Fibroblast of villous mesenchyme (primary cell): ENCODE data around the gene TUBG2. TPM values are rescaled to one million over a fixed set of nuclear protein-coding genes. Genes with fewer than 3 reads are reported as not detected.
"Not testable (repeated sequence)": the region's sequence is repeated elsewhere in the genome, so short reads cannot be mapped to it uniquely, and the experiment has no call there.

Source experiments
- DNase-seq: peaks from one replicate; pipeline ENCODE4 v3.0.0-alpha.2; 2010; ENCODE audit warnings: low read depth
- H3K4me3 ChIP-seq: 2 replicates; pipeline ENCODE4 v1.5.1; 2011; ENCODE audit warnings: low read depth, mild to moderate bottlenecking, low read length
- total RNA-seq: library from RNA; depleted of rRNA; stranded (reverse); fragments of >200 nt; gene quantifications from 2 replicates; pipeline ENCODE4 v1.2.3, GENCODE V29; 2012
- TF ChIP-seq, protein P1 (sequence below): IDR thresholded peaks from 2 replicates; pipeline ENCODE4 v1.5.1; 2012; ENCODE audit warnings: low read depth, mild to moderate bottlenecking, low read length; ENCODE audit not compliant: insufficient read depth

TUBG2 gene
- total RNA-seq, 1 donor: 11.7 TPM

DNA sequence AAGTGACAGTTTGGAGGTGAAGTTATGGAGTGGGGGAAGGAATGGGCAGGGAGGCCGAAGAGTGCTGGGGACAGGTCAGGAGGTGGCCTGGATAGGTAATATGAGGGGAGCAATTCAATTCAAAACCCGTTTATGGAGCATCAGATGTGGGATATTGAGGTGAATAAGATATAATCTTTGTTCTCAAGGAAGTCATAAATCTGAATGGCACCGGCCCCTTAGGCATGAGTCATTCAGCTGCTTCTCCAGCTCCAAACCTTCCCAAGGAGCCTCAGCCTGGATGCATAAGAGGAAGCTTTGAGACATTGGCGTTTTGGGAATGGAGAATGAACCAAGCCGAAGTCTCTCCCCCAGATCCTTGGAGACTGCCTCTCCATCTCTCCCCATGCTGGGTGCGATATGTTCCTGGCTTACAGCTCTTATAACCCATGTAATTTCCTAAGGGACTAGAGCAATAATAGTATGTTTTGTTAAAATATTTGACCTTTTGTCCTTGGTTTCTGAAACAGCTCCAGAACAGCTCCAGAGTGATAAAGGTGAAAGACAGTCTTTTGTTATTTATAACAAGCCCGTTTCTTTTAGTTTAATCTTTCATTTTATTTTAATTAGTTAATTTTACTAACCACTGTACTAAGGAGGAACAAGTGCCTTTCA is 1.7 kb downstream of the TUBG2 start:
- DNase-seq: peak; percentile 88
- TF ChIP-seq, protein P1, sequence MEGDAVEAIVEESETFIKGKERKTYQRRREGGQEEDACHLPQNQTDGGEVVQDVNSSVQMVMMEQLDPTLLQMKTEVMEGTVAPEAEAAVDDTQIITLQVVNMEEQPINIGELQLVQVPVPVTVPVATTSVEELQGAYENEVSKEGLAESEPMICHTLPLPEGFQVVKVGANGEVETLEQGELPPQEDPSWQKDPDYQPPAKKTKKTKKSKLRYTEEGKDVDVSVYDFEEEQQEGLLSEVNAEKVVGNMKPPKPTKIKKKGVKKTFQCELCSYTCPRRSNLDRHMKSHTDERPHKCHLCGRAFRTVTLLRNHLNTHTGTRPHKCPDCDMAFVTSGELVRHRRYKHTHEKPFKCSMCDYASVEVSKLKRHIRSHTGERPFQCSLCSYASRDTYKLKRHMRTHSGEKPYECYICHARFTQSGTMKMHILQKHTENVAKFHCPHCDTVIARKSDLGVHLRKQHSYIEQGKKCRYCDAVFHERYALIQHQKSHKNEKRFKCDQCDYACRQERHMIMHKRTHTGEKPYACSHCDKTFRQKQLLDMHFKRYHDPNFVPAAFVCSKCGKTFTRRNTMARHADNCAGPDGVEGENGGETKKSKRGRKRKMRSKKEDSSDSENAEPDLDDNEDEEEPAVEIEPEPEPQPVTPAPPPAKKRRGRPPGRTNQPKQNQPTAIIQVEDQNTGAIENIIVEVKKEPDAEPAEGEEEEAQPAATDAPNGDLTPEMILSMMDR: no peak
- H3K4me3 ChIP-seq: no peak overlapping the region

DNA sequence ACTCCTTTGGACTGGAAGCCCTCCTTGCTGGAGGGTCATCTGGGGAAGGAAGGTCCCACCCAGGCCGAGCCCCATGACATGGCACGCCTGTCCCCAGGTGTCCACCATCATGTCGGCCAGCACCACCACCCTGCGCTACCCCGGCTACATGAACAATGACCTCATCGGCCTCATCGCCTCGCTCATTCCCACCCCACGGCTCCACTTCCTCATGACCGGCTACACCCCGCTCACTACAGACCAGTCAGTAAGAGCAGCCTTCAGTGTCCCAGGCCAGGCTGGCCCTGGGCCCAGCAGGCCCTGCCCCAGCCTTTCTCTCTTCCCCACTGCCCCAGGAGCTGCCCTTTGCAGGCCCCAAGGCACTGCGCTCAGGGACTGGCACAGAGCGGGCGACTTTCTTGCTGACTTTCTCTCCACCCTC is 6.5 kb downstream of the TUBG2 start:
- no peak overlapping the region for H3K4me3 ChIP-seq
- no peak for DNase-seq
- TF ChIP-seq, protein P1: no peak

DNA sequence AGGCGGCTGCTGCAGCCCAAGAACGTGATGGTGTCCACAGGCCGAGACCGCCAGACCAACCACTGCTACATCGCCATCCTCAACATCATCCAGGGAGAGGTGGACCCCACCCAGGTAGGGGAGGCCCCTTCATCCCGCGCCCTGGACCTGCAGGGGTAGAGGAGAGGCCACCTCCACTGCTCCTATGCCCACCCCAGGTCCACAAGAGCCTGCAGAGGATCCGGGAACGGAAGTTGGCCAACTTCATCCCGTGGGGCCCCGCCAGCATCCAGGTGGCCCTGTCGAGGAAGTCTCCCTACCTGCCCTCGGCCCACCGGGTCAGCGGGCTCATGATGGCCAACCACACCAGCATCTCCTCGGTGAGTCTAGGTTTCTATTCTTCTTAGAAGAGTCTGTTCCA is 7.0 kb downstream of the TUBG2 start:
- DNase-seq, H3K4me3 ChIP-seq: not testable (repeated sequence)

DNA sequence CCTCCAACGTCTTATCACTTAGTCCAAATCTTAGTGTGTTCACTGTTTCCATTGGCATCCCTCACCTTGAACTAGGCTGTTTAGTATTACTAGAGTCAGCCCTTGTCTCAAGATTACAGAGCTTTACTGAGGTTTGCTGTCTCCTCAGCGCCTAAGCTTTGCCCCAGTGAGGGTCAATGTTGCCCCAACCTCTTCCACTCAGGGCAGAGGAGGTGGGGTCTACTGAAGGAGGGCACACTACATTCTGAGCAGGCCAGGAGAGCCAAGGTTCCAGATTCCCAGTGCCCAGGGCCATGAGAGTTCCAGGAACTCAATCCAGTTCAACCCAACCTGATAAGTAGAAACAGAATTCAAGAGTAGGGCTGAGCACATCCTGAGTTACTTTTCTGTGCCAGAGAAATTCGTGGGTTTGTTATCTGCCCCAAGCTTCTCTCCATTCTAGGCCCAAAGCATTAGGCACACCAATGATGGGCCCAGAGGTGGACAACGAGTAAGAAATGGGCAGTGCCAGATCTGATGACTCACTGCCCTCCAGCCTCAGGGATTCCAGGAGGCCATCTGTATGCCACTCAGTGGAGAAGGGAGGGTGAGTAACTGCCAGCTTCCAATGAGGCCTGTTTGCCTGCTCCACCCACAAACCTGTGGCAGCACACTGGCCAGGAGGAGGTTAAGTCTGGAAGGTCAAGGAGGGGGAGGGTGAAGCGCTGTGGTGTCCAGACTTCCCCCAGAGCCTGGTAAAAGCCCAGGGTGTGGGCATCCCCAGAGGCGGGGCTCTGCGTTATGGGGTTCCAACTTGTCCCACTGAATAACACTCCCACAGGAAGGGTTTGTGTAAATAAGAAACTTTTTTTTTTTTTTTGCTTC is 8.2 kb downstream of the TUBG2 start:
- TF ChIP-seq, protein P1: no peak
- no peak overlapping the region for H3K4me3 ChIP-seq
- peak; percentile 82 for DNase-seq

DNA sequence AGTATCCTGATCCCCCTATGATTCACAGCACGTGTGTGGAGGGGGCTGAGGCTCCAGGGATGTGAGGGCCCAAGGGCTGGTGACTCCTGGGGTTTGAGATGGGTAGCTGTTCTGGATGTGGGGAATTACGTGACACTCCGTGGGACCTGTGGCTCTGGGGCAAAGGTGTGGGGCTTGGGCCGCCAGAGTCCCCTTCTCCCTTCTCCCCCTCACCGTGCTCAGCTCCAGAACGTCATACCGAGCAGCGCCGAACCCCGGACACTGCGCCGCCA is 10.6 kb downstream of the TUBG2 start:
- TF ChIP-seq, protein P1: no peak
- DNase-seq: no peak

DNA sequence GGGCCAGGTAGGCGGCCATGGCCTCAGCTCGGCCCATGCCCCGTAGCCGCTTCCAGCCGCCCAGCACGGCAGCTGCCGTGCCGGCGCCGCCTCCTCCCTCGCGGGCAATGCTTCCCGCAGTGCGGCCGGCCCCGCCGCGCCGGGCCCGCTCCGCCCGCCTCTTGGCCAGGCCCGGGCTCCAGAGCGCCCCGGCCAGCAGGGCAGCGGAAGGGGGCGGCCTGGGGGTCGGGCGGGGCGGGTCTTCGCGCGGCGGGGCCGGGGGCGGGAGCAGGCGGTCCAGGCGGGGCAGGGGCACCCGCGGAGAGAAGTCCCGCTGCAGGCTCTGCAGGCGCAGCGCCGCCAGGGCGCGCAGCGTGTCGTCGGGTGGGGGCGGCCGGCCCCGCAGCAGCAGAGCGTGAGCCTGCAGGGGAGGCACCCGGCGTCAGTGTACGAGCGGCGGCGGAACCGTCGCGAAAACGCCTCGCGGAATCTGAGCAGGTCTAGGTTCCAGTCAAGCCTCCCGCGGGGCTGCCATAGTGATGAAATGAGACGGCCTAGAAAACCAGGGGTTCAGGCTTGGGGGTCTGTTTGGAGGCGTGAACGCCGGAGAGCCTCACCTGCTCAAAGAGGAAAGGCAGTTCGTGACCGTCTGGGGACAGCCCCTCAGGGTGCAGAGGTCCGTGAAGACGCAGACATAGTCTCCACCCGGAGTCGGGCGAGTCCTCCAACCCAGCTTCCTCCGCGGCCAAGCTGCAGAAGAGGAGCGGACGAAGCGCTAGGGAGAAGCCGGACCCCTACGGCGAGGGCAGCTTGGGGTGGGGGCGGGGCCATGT is 11.1 kb downstream of the TUBG2 start:
- no peak for DNase-seq
- no peak overlapping the region for H3K4me3 ChIP-seq
- TF ChIP-seq, protein P1: no peak

More for the DNA sequence above, 10.6 kb downstream of the TUBG2 start:
- H3K4me3 ChIP-seq: no peak overlapping the region
